ENCODE measurements around the gene OR7C1.
"Not testable (repeated sequence)": the region's sequence is repeated elsewhere in the genome, so short reads cannot be mapped to it uniquely, and the experiment has no call there.

DNA sequence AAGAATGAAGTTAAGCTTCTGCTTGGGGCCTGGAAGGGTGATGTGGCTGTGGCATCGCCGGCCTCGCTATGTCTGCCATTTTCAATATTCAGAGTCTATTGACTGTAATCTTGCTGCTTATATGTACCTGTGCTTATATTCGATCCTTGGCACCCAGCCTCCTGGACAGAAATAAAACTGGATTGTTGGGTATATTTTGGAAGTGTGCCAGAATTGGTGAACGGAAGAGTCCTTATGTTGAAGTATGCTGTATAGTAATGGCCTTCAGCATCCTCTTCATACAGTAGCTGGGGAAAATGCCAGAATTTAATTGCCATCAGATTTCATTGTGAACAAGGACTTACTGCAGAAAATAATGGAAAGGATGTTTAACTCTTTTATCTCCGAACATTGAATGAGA lies 42.7 kb downstream of the OR7C1 start:
- not testable (repeated sequence) for TF ChIP-seq XRCC5 (optimal IDR thresholded peaks at IDR 0.05; ENCODE audit: low read length); CHD2 (IDR thresholded peaks at IDR 0.05; ENCODE audit: low read depth, low read length); RXRA (CRISPR knock-in tag; IDR thresholded peaks at IDR 0.05)
